Uterus (tissue), 4 donors: ENCODE data around the gene MKRN3. TPM values are rescaled to one million over a fixed set of nuclear protein-coding genes. Genes with fewer than 3 reads are reported as not detected.

Experiments
- DNase-seq, 2 donors: peaks; one replicate each; pipeline ENCODE4 v3.0.0-alpha.2; 2019 to 2020
- H3K27ac ChIP-seq, 2 donors: fragments of 200-600 bp; sonication (generic); 1 replicate in 1 of 2; 2 replicates in 1 of 2; pipeline ENCODE4 v1.5.1; 2016 to 2018
- H3K27me3 ChIP-seq, 2 donors: fragments of 200-600 bp; sonication (generic); one replicate each; pipeline ENCODE4 v1.5.1; 2018 to 2019; ENCODE audit warnings: control low read depth in 1 of 2
- H3K36me3 ChIP-seq, 2 donors: fragments of 200-600 bp; sonication (generic); one replicate each; pipeline ENCODE4 v1.5.1; 2019; ENCODE audit warnings: control low read depth in 1 of 2
- H3K4me1 ChIP-seq, 2 donors: fragments of 200-600 bp; sonication (generic); one replicate each; pipeline ENCODE4 v1.5.1; 2018 to 2019; ENCODE audit warnings: control low read depth in 1 of 2
- H3K4me3 ChIP-seq, 2 donors: fragments of 200-600 bp; sonication (generic); 1 replicate in 1 of 2; 2 replicates in 1 of 2; pipeline ENCODE4 v1.5.1; 2018 to 2019; ENCODE audit warnings: mild to moderate bottlenecking in 1 of 2
- H3K9me3 ChIP-seq, 2 donors: fragments of 200-600 bp; sonication (generic); one replicate each; pipeline ENCODE4 v1.5.1; 2019; ENCODE audit warnings: control low read depth in 1 of 2
- CTCF ChIP-seq, 4 experiments: fragments of 200-600 bp in 2 of 4; fragments of 450-650 bp in 2 of 4; sonication (generic) in 2 of 4; IDR thresholded peaks; one replicate each; pipeline ENCODE4 v1.5.1; 2016 to 2019; ENCODE audit warnings: antibody characterized with exemption in 4 of 4, mild to moderate bottlenecking in 2 of 4, moderate library complexity in 1 of 4
- POLR2A ChIP-seq, 2 donors: fragments of 450-650 bp; IDR thresholded peaks; one replicate each; pipeline ENCODE4 v1.6.1; 2016; ENCODE audit warnings: antibody characterized with exemption in 2 of 2, mild to moderate bottlenecking in 1 of 2, moderate library complexity in 1 of 2
- intact Hi-C: fragments of 100-400 bp; cut with DNase I; formaldehyde crosslinking; loops from one replicate; pipeline ENCODE4 v1.15.1; 2023; ENCODE audit warnings: low total_unique reads
- total RNA-seq, 4 donors: library from RNA; depleted of rRNA in 3 of 4; stranded (reverse); fragments of >200 nt in 3 of 4; gene quantifications; one replicate each; pipeline versions ENCODE4 v1.1.0 to v1.2.4, GENCODE V29; 2014 to 2023
- donor health status: DM: yes; HTN: yes; CAD: no.

The MKRN3 gene
- total RNA-seq, 4 donors from 2014 or later = 0.21 to 0.29 TPM; not detected in 2

- no peaks in the 10 kb centered on the region for H3K9me3 ChIP-seq
- H3K4me1 ChIP-seq = no peaks in the 10 kb centered on the region
- intact Hi-C loops = no loop called here
Measured at GRCh38 chr15:23548071-23548470, 17.4 kb upstream of the MKRN3 start.

GRCh38 chr15:23561914-23562313, 3.6 kb upstream of the MKRN3 start:
- H3K4me1 ChIP-seq = no peaks in the 10 kb centered on the region
- intact Hi-C loops = no loop called here
- TF ChIP-seq POLR2A (IDR thresholded peaks at IDR 0.05) (no peak), CTCF (IDR thresholded peaks at IDR 0.05) (no peak)
- H3K36me3 ChIP-seq = no peaks in the 10 kb centered on the region
- no peak for DNase-seq
- H3K27ac ChIP-seq = no peak overlapping the region
- H3K4me3 ChIP-seq = no peak overlapping the region
- H3K9me3 ChIP-seq = no peaks in the 10 kb centered on the region
- H3K27me3 ChIP-seq = no peaks in the 10 kb centered on the region

More at GRCh38 chr15:23548071-23548470, 17.4 kb upstream of the MKRN3 start:
- DNase-seq = no peak
- Histone ChIP-seq H3K36me3 (no peaks in the 10 kb centered on the region), H3K27me3 (no peaks in the 10 kb centered on the region), H3K4me3 (no peak overlapping the region), H3K27ac (no peak overlapping the region)
- TF ChIP-seq POLR2A (IDR thresholded peaks at IDR 0.05) (no peak), CTCF (IDR thresholded peaks at IDR 0.05) (no peak)

- no peak for TF ChIP-seq POLR2A (IDR thresholded peaks at IDR 0.05)
- TF ChIP-seq CTCF (IDR thresholded peaks at IDR 0.05) = no peak
- no peak for DNase-seq
- intact Hi-C loops = no loop called here
Measured at GRCh38 chr15:23564821-23565394, 566 bp upstream of the MKRN3 start.

GRCh38 chr15:23566071-23566554, 639 bp downstream of the MKRN3 start:
- no peaks in the 10 kb centered on the region for H3K9me3 ChIP-seq
- intact Hi-C loops = no loop called here
- H3K27me3 ChIP-seq = no peaks in the 10 kb centered on the region
- no peak for TF ChIP-seq CTCF (IDR thresholded peaks at IDR 0.05)
- no peak for TF ChIP-seq POLR2A (IDR thresholded peaks at IDR 0.05)
- DNase-seq = peak in 1 of 2 donors; percentile 13
- H3K4me1 ChIP-seq = no peaks in the 10 kb centered on the region
- no peaks in the 10 kb centered on the region for H3K36me3 ChIP-seq
- no peak overlapping the region for H3K4me3 ChIP-seq
- H3K27ac ChIP-seq = no peak overlapping the region

More at GRCh38 chr15:23564821-23565394, 566 bp upstream of the MKRN3 start:
- Histone ChIP-seq H3K36me3 (no peaks in the 10 kb centered on the region), H3K27me3 (no peaks in the 10 kb centered on the region), H3K9me3 (no peaks in the 10 kb centered on the region), H3K27ac (no peak overlapping the region), H3K4me1 (no peaks in the 10 kb centered on the region), H3K4me3 (no peak overlapping the region)

GRCh38 chr15:23566651-23567050, 1.2 kb downstream of the MKRN3 start:
- Histone ChIP-seq H3K4me3 (no peak overlapping the region), H3K27me3 (no peaks in the 10 kb centered on the region), H3K9me3 (no peaks in the 10 kb centered on the region), H3K36me3 (no peaks in the 10 kb centered on the region), H3K4me1 (no peaks in the 10 kb centered on the region), H3K27ac (no peak overlapping the region)
- intact Hi-C loops = no loop called here
- TF ChIP-seq POLR2A (IDR thresholded peaks at IDR 0.05) (no peak), CTCF (IDR thresholded peaks at IDR 0.05) (no peak)
- no peak for DNase-seq
